GM19238 (cell line): ENCODE data around the gene E2F2.
"Not testable (repeated sequence)": the region's sequence is repeated elsewhere in the genome, so short reads cannot be mapped to it uniquely, and the experiment has no call there.

Experiments used
- DNase-seq: peaks from one replicate; pipeline ENCODE4 v3.0.0; 2011; ENCODE audit warnings: low spot score; ENCODE audit not compliant: insufficient read length

Gene E2F2

DNA sequence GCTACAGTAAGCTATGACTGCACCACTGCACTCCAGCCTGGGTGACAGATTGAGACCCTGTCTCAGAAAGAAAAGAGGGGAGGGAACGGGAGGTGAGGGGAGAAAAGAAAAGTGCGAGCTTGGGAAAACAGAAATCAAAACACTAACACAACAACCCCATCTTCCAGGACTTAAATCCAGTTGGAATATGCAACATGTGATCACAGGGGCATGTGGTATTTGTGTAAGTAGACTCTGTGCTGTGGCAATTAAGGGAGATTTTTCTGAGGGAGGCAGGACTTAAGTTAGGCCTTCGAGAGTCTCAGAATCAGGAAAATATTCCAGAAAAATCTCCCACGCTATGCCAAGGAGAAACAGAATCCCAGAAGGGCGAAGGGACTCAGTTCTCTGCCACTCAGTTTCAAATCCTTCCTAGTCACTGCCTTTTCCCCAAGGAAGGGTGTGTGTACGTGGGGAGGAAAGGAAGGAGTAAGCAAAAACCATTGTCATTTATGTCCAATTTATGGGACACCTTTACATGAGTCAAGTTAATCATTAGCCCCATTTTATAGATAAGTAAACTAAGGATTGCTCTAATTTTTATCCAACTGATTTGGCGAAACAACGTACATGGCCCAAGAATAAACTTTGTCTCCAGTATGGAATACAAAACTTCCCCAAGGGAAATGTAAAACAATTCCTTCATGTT lies 16.0 kb upstream of the E2F2 start:
- no peak for DNase-seq

DNA sequence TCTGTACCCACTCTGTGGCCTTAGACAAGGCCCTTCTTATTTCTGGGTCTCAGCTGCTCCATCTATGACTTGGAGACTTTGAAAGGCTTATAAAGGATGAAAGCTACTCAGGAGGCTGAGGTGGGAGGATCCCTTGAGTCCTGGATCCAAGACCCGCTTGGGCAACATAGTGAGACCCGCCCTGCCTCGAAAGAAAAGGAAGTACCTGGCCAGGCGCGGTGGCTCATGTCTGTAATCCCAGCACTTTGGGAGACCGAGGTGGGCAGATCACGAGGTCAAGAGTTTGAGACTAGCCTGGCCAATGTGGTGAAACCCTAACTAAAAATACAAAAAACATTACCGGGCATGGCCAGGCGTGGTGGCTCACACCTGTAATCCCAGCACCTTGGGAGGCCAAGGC lies 14.8 kb upstream of the E2F2 start:
- no peak for DNase-seq

DNA sequence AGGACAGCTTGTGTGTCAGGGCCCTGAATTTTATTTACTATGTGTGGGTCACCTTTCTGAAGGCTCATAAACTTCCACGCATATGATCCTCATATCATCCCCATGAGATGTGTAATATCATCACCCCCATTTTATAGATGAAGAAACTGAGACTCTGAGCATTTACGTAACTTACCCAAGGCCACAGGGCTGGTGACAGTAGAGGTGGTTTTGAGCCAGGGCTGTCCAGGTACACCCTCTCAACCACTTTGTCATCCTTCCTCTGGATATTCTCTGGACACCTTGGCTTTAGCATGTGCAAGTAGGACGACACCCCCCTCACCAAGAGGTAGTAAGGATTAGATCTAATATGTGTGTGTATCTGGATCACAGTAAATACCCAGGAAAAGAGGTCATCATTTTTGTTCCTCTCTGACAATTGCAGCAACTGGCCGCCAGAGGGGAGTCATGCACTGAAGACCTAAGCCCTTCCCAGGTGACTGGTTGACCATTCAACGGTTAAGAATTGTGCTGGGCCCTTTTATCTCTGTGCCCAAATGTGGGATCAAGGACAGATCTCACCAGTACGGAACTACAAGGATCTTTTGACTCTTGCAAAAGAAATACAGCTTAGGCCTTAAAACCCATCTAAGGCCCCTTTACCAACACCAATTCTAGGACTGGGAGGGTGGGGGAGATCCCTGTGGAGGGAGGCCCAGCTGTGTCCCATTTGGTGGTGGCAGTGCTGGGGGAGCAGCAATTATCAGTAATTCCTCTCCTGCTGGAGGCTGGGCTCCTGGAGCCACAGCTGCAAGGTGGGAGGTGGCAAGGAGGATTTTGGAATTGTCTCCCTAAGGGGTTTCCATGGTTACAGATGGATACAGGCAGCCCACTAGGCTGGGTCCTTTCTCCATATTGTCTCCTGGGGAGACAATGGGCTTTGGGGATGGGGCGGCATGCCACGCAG lies 13.7 kb upstream of the E2F2 start:
- DNase-seq: peak; percentile 51

DNA sequence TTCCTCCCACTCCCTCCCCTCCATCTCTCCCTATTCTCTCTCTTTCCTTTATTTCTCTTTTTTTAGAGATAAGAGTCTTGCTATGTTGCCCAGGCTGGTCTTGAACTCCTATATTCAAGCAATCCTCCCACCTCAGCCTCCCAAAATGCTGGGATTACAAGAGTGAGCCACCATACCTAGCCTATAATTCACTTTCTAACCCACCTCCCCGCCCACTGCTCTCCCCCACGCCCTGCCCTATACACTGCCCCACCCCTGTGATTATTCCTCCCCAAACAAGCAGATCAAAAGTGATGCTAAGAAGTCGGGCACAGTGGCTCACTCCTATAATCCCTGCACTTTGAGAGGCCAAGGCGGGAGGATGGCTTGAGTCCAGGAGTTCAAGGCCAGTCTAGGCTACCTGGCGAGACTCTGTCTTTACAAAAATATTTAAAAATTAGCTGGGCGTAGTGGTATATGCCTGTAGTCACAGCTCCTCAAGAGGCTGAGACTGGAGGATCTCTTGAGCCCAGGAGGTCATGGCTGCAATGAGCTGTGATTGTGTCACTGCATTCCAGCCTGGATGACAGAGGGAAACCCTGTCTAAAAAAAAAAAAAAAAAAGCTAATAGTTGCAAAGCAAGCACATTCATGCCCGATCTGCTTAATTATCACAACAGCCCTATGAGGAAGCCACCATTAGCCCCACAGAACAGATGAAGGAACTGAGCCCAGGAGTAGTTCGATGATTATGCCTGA lies 12.8 kb upstream of the E2F2 start:
- no peak for DNase-seq

DNA sequence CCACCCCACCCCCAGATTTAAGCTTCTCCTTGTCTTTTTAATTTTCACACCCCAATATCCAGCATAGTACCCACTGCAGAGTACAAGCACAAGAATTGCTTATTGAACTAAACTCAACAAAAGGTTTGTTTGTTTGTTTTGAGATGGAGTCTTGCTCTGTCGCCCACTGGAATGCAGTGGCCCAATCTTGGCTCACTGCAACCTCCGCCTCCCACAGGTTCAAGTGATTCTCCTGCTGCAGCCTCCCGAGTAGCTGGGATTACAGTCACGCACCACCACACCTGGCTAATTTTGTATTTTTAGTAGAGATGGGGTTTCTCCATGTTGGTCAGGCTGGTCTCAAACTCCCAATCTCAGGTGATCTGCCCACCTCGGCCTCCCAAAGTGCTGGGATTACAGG lies 11.9 kb upstream of the E2F2 start:
- DNase-seq: not testable (repeated sequence)

DNA sequence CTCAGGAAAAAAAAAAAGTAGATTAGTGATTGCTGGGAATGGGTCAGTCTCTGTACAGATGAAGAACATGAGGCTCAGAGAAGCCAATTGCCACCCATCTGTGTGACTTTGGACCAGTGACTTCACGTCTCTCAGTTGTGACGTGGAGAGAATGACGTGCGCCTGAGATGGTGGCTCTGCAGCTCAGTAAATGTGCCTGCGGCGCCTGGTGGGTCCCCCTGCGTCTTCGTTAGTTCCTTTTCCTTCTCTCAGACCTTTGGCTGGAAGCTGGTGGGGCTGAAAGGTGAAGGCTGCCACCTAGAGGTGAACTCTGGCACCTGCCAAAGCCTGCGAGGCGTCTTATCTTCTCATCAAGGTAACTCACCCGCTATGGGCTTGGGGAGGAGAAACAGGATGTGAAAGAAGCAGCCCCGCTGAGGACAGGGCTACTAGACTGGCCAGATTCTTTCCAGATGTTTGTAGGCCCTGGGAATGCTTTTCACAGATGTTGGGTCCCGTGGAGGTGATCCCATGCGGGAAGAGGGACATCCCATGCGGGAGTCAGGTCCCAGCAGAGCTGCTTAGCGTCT lies 8.7 kb upstream of the E2F2 start:
- peak; percentile 88 for DNase-seq

DNA sequence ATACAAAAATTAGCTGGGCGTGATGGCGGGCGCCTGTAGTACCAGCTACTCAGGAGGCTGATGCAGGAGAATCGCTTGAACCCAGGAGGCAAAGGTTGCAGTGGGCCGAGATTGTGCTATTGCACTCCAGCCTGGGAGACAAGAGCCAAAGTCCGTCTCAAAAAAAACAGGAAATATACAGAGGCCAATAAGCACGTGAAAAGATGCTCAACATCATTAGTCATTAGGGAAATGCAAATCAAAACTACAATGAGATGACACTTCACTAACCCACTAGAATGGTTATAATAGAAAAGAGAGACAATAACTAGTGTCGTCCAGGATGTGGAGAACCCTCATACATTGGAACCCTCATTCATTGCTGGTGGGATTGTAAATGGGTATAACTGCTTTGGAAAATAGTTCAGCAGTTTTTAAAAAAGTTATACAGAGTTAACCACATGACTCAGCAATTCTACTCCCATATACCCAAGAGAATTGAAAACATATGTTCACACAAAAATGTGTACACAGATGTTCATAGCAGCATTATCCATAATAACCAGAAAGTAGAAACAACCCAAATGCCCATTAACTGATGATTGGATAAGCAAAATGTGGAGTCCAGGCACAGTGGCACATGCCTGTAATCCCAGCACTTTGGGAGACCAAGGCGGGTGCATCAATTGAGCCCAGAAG lies 6.4 kb upstream of the E2F2 start:
- no peak for DNase-seq

DNA sequence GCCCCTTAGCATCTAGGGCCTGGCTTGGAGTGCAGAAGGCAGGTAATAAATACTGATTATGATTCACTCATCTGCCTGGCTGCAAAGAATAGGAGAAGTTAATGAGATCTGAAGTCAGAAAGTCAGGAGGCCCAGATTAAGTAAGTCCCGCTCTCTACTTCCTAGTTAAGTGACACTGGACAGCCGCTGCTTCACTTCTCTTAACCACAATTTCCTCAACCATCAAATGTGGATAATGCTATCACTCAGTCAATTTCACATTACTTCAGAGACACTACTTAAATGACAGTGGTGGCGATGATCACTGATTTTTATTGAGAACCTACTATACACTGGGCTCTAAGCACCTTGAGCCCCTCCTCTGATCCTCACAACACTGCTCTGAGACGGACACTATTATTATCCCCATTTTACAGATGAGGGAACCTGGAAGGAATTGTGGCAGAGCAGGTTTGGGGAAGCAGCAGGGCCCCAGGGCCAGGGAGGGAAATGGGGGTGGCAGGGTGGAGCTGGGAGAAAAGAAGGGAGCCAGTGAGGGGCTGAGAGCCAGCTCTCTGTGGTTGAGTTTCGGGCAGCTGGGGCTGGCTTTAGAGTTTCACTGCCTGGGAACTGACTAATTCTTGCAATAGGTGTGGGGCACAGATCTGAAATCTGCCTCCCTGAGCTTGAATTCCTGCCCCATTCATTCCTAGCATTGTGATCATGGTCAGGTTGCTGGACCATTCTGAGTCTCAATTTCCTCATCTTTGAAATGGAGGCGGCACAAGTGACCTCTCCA lies 2.4 kb upstream of the E2F2 start:
- no peak for DNase-seq

DNA sequence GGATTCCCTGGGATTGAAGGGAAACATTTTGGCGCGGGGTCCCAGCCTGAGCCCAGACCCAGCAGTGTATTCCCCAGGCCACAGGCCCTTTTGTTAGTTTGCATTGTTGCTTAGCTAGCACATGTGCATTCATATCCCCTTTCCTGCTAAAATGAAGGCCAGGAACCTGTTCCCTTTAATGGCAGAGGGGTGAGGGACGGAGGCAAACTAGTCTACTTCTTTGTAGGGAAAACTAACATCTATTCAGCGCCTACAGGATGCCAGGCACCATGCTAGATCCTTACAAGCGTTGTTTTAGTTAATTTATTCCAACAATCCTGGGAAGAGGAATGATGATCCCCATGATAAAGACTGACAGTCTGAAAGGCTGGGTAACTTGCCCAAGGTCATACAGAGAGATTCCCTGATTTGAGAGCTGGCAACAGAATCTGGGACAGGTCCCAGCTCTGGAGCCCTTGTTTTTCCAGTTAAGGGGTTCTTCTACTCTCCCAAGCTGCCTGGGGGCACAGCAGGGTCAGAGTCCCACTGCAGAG lies 595 bp upstream of the E2F2 start:
- DNase-seq: no peak

DNA sequence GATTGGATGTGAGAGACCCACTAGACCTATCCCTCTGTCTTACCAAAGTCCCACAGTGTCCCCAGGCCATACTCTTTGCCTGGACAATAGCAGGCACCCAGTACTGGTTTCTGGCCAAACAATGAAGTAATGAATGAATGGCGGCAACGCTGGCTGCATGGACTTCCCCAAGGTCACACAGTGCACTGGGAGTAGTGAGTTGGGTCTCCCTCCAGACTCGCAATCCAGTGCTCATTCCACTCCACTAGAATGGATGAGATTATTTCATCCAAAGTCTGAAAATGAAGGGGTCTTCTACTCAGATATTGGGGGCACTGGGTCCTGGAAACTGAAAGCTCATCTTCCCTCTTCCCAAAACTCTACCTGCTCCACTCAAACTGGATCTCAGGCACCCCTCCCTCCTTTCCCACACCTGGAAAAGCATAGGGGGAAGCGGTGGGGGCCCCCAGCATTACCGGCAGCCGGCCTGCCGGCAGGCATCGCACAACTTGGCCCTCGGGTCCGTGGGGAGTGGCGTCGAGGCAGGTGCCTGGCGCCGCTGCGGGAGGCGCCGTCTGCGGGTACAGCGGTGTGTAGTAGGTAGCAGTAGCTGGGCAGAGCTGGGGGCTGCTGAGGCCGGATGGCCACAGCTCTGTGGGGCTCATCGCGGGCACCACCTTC lies 816 bp downstream of the E2F2 start:
- no peak for DNase-seq

DNA sequence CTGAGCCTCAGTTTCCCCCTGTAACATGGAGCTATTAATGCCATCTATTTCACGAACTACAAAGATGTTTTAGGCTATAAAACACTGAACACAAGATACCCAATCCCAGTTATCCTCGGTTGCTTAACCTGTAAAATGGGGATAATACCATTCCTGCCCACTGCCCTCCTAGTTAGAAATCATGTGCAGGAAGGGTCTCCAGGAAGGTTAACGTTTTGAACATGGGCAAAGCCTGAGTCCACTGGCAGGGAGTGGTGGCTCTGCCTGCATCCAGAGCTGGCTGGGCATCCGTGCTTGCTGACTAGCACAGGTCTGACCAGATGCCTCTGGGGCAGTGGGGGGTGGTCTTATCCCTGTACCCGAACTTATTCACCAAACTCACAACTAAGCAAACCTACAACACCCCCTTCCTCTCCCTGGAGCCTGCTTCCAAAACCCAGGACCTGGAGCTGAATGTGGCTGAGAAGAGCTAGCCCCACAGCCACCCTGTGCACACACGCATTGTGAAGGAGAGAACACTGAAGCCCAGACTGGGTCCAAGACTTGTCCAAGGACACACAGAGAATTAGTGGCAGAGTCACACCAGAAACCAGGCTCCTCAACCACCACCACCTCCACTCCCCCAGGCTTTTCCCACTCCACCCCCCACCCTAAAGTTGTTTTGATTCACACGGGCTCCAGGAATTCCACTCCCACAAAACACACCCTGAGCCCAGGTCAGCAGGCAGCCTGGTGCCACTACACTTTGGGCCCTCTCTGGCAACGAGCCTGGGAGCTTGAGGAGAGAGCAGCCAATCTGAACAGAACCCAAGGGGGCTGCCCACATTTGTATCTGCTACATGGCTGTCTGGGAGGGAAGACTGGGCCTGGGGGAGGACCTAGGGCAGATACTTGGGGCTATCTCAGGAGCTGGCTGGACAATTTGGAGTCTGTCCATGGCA lies 1.6 kb downstream of the E2F2 start:
- no peak for DNase-seq

DNA sequence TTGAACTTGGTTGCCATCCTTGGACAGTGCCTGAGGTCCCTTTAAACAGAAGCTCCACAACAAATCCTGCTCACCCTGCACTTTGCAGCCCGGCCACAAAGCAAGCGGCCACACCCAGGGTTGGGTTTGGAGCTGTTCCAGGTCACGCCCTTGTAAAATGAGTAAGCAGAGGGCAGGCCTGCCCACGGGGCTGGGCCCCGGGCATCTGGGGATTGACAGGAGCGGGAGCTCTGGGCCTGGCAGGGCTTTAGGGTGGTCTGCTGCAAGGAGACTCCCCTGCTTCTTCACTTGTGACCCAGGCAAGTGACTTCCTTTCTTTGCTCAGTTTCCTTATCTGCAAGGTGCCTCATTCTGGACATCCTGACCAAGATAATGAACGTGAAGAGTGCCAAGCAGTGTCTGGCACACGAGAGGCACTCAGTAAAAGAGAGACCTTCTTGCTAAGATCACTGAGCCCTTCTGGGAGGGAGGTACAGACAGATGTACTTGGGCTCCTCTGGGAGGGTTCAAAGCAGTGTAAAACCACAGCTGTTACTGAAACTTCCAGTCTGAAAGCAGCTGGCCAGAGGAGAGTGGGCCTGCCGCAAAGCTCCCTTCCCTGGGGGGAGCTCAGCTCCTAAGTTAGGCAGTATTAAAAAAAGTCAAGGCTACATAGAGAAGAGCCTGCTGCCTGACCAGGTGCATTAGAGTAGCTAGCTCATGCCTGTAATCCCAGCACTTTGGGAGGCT lies 2.6 kb downstream of the E2F2 start:
- peak; percentile 66 for DNase-seq

DNA sequence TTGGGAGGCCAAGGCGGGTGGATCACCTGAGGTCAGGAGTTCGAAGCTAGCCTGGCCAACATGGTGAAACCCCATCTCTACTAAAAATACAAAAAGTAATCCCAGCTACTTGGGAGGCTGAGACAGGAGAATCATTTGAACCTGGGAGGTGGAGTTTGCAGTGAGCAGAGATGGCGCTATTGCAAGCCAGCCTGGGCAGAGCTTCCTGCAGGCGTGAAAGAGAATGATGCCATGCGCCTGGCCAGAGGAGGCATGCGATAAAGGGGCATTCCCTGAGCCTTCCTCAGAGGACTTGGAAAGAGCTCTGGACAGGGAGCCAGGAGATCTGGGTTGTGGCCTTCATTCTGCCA lies 3.2 kb downstream of the E2F2 start:
- no peak for DNase-seq

DNA sequence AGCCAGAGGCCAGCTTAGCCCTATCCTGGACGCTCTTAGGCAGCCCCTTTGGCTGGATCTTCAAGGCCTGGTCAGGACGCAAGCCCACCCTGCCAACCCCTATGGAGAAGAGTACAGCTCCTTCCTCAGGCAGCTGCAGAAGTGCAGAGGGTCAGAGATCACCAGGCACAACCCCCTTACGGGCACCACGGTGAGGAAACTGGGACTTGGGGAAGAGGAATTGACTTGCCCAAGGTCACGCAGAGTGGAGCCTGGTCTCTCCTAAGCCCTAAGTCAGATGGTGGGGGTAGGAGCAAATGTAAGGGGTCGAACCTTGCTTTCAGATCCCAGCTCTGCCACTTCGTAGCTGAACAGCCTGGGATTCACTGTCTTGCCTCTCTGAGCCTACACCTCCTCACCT lies 3.7 kb downstream of the E2F2 start:
- DNase-seq: no peak

DNA sequence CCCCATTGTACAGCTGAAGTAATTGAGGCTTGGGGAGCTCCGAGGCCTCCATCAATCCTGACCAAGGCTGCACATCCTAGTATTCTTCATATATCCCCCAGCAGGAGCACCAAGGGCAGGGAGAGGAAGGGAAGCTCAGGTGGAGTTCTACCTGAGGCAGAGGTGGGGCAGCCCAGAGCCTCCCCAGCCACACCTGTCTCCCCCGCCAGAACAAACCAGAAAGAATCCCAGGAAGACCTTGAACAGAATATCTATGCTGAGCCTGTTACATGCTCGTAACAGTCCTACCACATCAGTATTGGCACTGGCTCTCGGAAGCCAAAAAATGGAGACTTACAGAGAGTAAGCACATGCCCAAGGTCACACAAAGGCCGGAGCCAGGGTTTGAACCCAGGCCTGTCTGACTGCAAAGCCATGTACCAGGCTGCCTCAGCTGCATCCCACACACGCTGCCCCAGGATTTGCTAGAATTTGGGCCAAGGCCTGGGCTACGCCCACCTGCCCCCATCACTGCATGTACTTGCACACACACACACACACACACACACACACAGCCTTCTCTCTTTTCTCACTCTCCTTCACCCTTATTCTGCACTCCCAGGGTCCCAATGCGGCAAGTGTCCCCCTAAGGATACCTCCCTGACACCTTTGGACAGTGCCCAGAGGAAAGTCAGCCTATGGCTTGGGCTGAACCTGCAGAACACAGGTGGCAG lies 4.5 kb downstream of the E2F2 start:
- no peak for DNase-seq

DNA sequence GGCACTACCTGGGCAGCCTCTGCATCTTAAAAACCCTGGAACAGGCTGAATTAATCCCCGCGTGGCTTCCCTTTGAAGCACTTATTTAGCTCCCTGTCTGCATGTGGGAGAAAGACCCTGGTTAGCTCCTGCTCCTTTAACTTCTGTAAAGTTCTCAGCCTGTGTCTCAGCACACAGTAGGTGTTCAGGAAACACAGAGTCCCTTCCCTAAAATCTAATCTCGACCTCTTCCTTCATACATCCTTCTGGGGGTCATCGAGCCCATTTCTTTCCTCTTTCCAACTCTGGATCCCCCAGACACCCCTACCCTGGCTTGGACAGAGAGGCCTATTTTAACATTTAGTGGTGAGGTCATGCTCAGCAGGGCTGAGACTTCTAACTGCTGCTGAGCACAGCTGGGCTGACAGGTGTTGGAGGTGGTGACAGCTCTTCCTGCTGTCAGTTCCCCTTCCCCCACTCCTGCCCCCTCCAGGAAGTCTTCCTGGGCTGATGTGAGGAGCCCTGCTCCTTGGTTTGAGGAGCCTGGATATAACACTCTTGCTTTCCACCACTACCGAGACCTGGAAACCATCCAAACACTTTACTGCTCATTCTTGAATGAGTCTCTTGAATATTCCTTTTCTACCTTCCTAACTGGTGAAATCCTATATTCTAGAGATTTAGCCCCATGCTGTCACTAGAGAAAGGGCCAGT lies 5.3 kb downstream of the E2F2 start:
- peak; percentile 48 for DNase-seq
